ENCODE data around the gene ADAM12. TPM values are rescaled to one million over a fixed set of nuclear protein-coding genes. Genes with fewer than 3 reads are reported as not detected.

Gene ADAM12
- total RNA-seq, 4 donors from 2014 or later = 0.26 to 1.6 (median 0.47) TPM; not detected in 1

DNA sequence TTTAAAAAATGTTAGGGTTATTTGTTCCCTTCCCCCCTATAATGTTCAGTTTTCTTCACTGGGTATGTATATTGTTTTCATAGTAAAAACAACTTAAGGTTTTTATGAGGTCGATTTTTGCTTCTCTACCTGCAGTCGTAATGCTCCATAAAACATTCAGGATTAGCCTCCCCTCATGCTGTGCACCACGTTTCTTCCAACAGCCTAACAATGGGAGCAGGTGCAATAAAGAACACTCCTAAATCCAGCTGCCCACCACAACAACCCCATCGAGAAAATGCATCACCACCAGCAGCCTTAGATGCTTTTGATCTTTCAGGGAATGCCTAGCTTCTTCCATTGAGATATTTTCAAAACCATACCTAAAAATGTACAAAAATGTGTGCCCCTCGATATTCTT, 111.1 kb downstream of the ADAM12 start:
- no peak for DNase-seq (ENCODE audit: low spot score in 2 of 2)
- TF ChIP-seq, protein P1, sequence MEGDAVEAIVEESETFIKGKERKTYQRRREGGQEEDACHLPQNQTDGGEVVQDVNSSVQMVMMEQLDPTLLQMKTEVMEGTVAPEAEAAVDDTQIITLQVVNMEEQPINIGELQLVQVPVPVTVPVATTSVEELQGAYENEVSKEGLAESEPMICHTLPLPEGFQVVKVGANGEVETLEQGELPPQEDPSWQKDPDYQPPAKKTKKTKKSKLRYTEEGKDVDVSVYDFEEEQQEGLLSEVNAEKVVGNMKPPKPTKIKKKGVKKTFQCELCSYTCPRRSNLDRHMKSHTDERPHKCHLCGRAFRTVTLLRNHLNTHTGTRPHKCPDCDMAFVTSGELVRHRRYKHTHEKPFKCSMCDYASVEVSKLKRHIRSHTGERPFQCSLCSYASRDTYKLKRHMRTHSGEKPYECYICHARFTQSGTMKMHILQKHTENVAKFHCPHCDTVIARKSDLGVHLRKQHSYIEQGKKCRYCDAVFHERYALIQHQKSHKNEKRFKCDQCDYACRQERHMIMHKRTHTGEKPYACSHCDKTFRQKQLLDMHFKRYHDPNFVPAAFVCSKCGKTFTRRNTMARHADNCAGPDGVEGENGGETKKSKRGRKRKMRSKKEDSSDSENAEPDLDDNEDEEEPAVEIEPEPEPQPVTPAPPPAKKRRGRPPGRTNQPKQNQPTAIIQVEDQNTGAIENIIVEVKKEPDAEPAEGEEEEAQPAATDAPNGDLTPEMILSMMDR (IDR thresholded peaks at IDR 0.05) = no peak
- TF ChIP-seq POLR2A (IDR thresholded peaks at IDR 0.05) = no peak
- 67 to 70% methylated on average over 5 of the region's 5 CpGs for WGBS, 2 donors

DNA sequence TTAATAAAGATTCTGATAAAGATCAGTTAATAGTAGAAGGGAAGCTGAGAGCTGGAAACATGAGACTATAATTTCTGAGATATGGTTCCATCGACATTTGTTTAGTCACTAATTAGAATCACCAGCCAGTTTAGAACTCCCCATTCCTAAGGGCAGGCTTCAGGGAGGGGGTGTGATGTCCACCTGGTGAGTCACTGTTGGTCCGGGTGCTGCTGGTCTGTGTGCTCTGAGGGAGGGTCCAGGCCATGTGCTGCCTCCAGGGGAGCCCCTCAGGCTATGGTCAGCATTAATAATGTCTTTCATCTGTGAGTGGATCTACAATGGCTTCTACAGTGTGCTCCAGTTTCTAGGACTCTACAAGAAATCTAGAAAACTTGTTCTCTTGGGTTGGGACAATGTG, 115.8 kb downstream of the ADAM12 start:
- WGBS, 2 donors = 77 to 89% methylated on average over 2 of the region's 2 CpGs
- no peak for DNase-seq (ENCODE audit: low spot score in 2 of 2)
- intact Hi-C loops (cut with DNase I; ENCODE audit: low total_unique reads) = no loop called here
- H3K4me3 ChIP-seq (ENCODE audit: low read depth, poor library complexity, severe bottlenecking) = no peak overlapping the region
- TF ChIP-seq, protein P1 (IDR thresholded peaks at IDR 0.05) = no peak
- no peak for TF ChIP-seq POLR2A (IDR thresholded peaks at IDR 0.05)

More for the DNA sequence above, 111.1 kb downstream of the ADAM12 start:
- intact Hi-C loops (cut with DNase I; ENCODE audit: low total_unique reads) = no loop called here
- H3K4me3 ChIP-seq (ENCODE audit: low read depth, poor library complexity, severe bottlenecking) = no peak overlapping the region

DNA sequence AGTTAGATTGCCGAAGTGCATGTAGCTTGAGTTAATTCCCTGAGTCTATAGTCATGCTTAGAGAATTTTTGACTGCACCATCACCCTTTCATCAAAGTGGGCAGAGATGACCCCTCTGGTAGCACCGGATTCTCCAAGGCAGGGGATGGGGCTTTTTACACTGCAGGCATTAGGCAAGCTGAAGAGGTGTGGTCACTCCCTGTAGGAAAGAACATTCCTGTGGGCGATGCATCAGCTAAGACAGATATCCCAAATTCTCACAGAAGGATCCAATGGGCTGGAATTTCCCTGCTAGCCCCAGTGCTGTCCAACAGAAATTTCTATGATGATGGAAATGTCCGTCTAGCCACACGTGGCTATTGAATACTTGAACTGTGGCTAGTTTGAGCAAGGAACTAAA, 118.2 kb downstream of the ADAM12 start:
- intact Hi-C loops (cut with DNase I; ENCODE audit: low total_unique reads) = no loop called here
- DNase-seq (ENCODE audit: low spot score in 2 of 2) = no peak
- TF ChIP-seq, protein P1 (IDR thresholded peaks at IDR 0.05) = no peak
- TF ChIP-seq POLR2A (IDR thresholded peaks at IDR 0.05) = no peak
- H3K4me3 ChIP-seq (ENCODE audit: low read depth, poor library complexity, severe bottlenecking) = no peak overlapping the region
- WGBS, 2 donors = 91% methylated on average over 5 of the region's 5 CpGs

DNA sequence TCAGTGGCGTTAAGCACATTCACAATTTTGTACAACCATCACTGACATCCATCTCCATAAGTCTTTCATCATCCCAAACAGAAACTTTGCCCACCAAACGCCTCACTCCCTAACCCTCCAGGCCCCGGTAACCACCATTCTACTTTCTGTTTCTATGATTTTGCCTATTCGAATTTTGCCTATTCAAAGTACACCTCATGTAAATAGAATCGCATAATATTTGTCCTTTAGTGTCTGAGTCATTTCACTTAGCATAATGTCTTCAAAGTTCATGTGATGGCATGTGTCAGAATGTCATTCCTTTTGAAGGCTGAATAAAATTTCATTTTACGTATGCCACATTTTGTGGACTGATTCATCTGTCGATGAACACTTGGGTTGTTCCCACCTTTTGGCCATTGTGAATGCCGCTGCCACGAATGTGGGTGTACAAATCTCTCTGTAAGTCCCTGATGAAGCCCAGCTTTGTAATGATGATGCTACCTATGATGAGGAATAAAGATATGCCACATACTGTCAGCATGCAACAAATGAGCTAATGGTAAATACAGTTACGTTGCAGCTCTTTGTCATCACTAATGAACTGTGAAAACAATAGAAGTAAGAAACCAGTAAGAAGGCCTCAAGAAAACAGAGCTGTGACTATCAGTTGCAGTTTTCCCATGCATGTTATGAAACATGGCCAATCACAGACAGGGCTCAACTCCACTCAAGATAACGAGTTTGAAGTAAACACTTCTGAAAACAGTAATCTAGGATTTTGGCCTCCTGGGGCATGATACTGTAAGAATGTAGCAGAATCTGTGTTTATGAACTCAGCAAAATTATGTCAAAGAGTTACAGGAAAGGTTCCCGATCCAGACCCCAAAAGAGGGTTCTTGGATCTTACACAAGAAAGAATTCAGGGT, 120.0 kb downstream of the ADAM12 start:
- no peak overlapping the region for H3K4me3 ChIP-seq (ENCODE audit: low read depth, poor library complexity, severe bottlenecking)
- intact Hi-C loops (cut with DNase I; ENCODE audit: low total_unique reads) = no loop called here
- no peak for DNase-seq (ENCODE audit: low spot score in 2 of 2)
- 76 to 80% methylated on average over 12 of the region's 12 CpGs for WGBS, 2 donors
- no peak for TF ChIP-seq POLR2A (IDR thresholded peaks at IDR 0.05)
- TF ChIP-seq, protein P1 (IDR thresholded peaks at IDR 0.05) = no peak

DNA sequence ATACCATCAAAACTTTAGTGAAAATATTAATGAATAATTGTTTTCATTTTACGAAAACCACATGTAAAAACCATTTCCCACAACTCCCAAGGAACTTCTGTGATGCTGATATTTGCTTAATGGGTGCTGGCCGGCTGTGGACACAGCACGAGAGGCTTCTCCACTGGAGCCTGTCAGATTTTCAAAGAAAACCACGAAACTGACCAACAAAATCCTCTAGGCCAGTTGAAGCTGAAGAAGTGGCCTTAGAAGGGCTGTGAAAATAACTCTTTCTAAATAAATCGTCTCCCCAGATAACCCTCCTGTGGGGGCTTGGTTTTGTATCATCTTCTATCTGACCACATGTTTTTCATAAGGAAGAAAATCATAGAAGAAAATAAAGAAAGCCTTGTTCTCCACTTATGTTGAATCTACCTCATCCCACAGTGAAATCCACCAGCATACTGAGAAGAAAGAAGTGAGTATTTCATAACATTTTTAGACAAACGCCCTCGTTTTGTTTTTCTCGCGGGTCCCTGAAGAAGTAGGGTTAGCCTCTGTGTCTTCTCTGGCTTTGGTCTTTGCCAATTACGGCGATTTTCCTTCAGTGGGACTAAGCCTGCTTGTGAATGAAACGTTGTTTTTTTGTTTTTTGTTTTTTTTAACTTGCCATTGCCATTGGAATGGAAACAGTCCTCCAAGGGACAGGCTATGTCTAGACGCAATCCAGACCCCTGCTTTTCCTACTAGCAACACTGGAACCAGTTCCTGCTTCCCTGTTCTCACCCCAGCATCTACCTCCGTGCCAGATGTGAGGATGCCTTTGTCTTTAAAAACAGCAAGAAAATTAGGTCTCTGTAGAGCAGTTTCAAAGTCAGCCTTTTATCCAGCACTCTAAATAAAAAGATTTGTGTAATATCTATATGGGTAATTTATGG, 123.9 kb downstream of the ADAM12 start:
- H3K4me3 ChIP-seq (ENCODE audit: low read depth, poor library complexity, severe bottlenecking) = no peak overlapping the region
- TF ChIP-seq POLR2A (IDR thresholded peaks at IDR 0.05) = no peak
- TF ChIP-seq, protein P1 (IDR thresholded peaks at IDR 0.05) = no peak
- 62 to 63% methylated on average over 14 of the region's 14 CpGs for WGBS, 2 donors
- DNase-seq (ENCODE audit: low spot score in 2 of 2) = no peak
- intact Hi-C loops (cut with DNase I; ENCODE audit: low total_unique reads) = no loop called here
